Sigmoid colon (tissue), 4 donors: Measurements from ENCODE around the gene FSD1.

Source experiments
- EP300 ChIP-seq, 4 donors: sonication (generic); formaldehyde crosslinking; IDR thresholded peaks; one replicate each; pipeline ENCODE4 v1.6.1; 2017; ENCODE audit warnings: antibody characterized with exemption in 4 of 4
- POLR2AphosphoS5 ChIP-seq, 4 donors: sonication (generic); formaldehyde crosslinking; IDR thresholded peaks; one replicate each; pipeline ENCODE4 v1.6.1; 2017; ENCODE audit warnings: antibody characterized with exemption in 4 of 4

- TF ChIP-seq POLR2AphosphoS5 (IDR thresholded peaks at IDR 0.05) (no peak), EP300 (IDR thresholded peaks at IDR 0.05) (no peak)
Observed at GRCh38 chr19:4362831-4363545, 58.6 kb downstream of the FSD1 start.
